ENCODE measurements around the gene ABHD16A. TPM values are rescaled to one million over a fixed set of nuclear protein-coding genes. Genes with fewer than 3 reads are reported as not detected.

The ABHD16A gene
- total and polyA plus RNA-seq, 2 of the 13 experiments (the other 11 are each of a cell fraction or from before 2014, with no cell fraction given) = 43.5 to 45.4 TPM

GRCh38 chr6:31729979-31730630, 27.0 kb upstream of the ABHD16A start (continued):
- TF ChIP-seq CTCF (CRISPR knock-in tag; IDR thresholded peaks at IDR 0.05) (peak; percentile 23; the same call in 1 of the 2 replicates), FOXP4 (CRISPR knock-in tag; IDR thresholded peaks at IDR 0.05) (0 out of 2 replicates have a peak, but pooled peaks have one; percentile 11), MYNN (CRISPR knock-in tag; IDR thresholded peaks at IDR 0.05; ENCODE audit: low read depth) (no peak; the same call in 1 of the 2 replicates), SP2 (CRISPR knock-in tag; IDR thresholded peaks at IDR 0.05) (no peak; the same call in 1 of the 2 replicates), ZFP36L2 (CRISPR knock-in tag; IDR thresholded peaks at IDR 0.05) (0 out of 2 replicates have a peak, but pooled peaks have one; percentile 38), SUZ12 (IDR thresholded peaks at IDR 0.05; ENCODE audit: low read depth, low read length) (no peak), ZNF225 (CRISPR knock-in tag; IDR thresholded peaks at IDR 0.05) (no peak), SIX4 (CRISPR knock-in tag; IDR thresholded peaks at IDR 0.05) (no peak), ZKSCAN5 (CRISPR knock-in tag; IDR thresholded peaks at IDR 0.05) (no peak), ZNF513 (CRISPR knock-in tag; conservative IDR thresholded peaks at IDR 0.05) (no peak), SAP130 (CRISPR knock-in tag; IDR thresholded peaks at IDR 0.05; ENCODE audit: low read depth) (peak; percentile 4; the same call in 1 of the 2 replicates), ZNF773 (CRISPR knock-in tag; IDR thresholded peaks at IDR 0.05; ENCODE audit: borderline replicate concordance) (no peak), ZNF577 (CRISPR knock-in tag; IDR thresholded peaks at IDR 0.05; ENCODE audit: borderline replicate concordance, low read depth) (no peak), ELF1 (CRISPR knock-in tag; IDR thresholded peaks at IDR 0.05) (no peak), EZH2 (conservative IDR thresholded peaks at IDR 0.05; ENCODE audit: low read depth, low read length) (no peak), ZNF143 (CRISPR knock-in tag; IDR thresholded peaks at IDR 0.05) (no peak), PRPF4 (IDR thresholded peaks at IDR 0.05; ENCODE audit: low read depth, low read length, poor library complexity, severe bottlenecking) (peak; percentile 50), SMAD3 (CRISPR knock-in tag; IDR thresholded peaks at IDR 0.05) (no peak), PBX3 (CRISPR knock-in tag; IDR thresholded peaks at IDR 0.05; ENCODE audit: borderline replicate concordance) (no peak), TIGD3 (CRISPR knock-in tag; IDR thresholded peaks at IDR 0.05; ENCODE audit: borderline replicate concordance) (no peak), ZNF138 (CRISPR knock-in tag; IDR thresholded peaks at IDR 0.05; ENCODE audit: low read depth) (peak; percentile 78; the same call in 1 of the 2 replicates), MLLT10 (CRISPR knock-in tag; IDR thresholded peaks at IDR 0.05) (no peak)
